Superior temporal gyrus (tissue), 1 donor: ENCODE measurements around the gene ATP11A.

Source experiments
- DNase-seq: peaks from one replicate; pipeline ENCODE4 v3.0.0-alpha.2; 2016; ENCODE audit errors: extremely low spot score

The ATP11A gene

DNA sequence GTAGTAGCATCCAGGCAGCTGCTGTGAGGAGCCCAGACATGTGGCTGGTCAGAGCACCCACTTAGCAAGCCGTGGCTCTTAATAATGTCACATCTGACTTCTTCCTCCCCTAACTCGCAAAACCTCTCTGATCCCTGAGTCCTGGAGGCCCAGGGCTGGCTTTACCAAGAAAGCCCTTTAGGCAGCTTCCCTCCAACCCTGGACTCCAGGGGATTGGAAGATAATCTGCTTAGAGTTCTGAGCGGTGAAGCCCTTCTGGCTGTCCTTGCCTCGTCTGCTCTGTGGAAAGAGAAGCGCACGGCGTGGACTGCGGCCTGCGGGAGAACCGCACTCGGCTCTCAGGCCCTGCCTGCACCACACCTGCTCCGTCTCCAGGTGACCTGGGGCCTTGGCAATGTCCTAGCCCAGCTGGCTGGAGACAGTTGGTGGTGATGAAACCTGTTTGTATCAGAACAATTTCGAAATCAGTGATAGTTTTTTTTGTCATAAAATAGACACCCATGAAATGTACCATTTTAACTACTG, 214.7 kb downstream of the ATP11A start:
- DNase-seq = no peak

DNA sequence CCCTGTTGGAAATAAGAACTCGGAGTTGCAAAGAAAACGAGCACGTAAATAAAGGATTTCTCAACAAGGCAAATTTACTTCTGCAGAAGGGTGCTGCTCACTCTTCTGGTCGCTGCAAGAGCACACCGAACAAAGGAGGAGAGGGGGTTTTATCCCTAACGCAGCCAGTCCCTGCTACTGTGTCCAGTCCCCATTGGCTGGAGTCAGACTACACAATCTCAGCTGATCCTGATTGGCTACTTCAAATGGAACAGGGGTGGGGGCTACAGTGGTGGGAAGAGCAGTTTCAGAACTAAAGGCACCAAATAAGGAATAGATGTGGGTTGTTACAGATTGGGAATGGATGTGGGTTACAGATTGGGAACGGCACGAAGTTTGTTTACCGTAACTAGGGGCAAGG, 215.2 kb downstream of the ATP11A start:
- no peak for DNase-seq

DNA sequence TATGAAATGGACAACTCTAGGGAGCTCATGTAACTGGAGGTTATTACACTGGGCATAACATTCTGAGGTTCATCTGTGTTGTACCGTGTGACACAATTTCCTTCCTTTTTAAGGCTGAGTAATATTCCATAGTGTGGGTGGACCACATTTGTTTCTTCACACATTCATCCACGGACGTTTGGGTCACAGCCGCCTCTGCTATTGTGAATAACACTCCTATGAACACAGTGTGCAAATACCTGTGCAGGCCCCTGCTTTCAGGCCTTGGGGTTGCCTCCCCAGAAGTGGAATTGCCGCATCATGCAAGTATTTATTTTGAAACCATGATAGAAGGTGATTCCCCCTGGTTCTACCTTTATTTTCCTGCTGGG, 215.8 kb downstream of the ATP11A start:
- DNase-seq = no peak

DNA sequence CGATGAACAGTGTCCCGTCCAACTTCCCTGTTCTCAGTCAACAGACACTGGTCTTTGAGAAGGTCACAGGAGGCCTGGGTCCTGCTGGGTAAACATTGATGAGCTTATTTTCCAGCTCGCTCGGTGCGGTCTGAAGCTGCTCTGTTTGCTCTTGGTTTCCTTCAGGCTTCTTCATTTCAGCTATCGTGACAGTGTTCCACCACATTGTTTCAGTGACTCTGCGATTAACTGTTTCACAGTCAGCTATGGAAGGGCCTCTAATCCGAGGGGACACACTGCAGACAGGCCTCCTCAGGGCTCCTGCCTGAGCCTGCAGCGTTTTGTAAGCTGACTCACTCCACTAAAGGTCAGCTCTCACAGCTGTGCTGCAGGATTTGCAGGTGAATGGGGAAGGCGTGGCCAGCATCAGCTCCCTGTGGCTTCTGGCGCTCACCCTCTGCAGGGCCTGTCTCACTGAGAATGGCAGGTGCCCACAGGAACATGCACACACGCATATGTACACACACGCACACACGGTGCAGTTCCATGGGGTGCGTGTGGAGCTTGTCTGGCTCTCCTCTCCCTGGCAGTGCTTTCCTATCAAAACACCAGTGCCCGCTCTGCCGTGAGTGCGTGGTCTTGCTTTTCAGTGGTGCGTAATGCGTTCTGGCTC, 216.3 kb downstream of the ATP11A start:
- no peak for DNase-seq

DNA sequence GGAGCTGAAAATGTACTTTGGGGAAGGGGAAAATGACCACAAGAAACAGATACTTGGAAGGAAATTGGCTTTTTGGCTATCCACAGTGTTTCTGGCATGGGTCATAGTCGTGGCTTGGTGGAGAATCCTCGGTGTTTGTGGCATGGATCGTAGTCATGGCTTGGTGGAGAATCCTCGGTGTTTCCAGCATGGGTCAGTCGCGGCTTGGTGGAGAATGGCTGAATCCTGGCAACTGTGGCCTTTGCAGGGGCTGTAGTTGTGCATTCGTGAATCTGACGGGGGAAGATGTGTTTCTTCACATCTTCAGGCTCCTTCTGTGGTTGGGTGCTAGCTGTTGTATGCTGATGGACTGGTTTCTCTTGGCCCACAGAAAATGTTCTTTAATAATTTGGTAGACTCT, 217.4 kb downstream of the ATP11A start:
- no peak for DNase-seq

DNA sequence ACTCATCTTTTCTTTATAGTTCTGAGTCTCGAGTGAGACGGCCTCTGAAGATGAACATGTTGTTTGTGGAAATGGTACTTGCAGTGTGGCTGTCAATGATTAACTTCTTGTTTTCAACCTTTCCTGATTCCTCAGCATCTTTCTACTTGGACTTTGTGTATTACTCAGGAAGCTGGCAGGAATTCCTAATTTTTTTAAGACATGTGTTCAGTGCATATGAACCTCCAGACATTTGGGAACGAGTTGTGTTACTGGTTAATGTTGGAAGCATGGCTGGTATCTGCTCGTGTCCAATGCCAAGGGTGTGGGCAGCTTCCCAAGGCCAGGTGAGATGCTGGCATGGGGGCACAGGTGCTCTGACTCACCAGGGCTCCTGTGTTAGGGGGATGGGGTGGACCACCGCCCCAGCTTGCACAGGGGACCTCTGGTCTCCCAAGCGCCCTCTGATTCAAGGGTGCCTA, 218.1 kb downstream of the ATP11A start:
- no peak for DNase-seq

DNA sequence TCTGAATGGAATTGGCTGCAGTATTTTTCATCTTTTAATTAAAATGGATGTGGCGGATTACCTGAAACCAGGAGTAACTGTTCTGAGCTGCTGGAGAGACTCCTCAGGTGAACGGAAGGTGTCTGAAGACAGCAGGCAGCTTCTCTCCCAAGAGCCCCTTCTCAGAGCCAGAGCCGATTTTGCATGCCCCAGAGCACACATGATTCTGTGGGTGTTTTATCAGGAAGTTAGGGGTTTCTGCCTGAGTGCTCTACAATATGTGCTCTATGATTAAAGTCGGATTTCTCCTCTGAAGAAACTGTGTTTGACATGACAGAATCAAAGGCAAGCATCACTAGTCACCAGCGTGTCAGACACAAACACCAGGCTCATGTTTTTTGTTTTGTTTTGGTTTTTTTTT, 218.5 kb downstream of the ATP11A start:
- DNase-seq = no peak

DNA sequence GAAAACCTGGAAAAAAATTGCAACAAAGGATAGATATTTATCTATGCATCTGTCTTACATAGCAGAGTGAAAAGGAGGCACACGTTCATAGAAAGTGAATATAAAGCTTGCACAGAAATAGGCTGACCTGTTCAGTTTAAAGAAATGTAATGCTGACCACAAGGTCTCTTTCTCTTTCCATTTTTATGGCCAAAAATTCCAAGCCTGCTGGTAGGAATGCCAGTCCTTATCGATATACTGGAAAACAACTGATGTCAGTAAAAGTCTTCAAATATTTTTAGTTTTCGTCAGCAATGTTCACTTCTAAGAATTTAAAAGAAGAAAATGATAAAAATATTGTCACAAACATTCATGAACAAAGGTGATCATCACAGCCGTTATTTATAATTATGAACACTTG, 220.2 kb downstream of the ATP11A start:
- DNase-seq = no peak

DNA sequence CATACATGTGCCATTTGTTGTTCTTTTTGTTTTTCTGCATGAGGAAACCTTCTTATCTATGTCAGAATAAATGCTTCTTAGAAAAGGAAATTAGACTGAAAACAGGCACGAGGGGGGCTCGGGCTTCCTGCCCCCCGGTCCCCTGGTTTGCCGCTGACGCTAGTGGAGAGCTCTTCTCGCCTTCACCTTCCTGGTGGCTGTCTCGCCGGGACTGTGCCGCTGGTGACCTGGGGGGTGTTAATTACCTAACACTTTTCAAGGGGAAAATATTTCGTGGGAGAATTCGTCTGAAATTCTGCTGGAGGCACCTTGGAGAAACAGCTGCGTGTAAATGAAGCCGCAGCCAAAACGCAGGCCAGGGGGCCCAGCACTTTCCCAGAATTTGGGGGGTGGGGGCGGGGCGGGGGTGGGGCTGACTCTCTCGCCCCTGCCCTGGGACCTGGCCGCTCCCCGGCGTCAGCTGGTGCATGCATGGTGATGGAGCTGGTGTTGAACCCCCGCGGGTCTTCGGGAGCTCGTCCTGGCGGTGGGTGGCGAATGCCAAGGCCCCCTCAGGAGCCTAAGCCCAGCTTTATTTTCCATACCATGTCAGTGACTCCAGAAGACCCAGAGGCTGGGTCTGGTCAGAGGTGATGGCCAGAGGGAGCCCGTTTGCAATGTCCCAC, 220.9 kb downstream of the ATP11A start:
- no peak for DNase-seq

DNA sequence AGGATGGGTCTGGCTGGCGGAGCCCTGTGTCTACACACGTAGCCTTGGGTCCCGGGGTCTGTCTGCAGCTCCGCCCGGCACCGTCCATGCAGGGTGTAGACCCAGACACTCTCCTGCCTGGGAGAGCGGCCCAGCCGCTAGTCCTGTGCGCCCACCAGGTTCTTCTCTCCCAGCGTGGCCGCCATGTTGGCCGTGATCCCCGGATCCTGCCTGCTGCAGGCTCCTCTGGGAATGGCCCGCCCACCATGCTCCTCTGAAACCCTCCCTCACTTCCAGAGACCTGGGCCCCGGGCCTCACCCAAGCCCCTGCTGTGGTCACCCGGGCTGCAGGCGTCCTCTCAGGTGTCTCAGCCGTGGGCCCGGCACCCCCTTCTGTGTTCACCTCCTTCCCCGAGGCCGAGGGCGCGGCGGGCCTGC, 221.5 kb downstream of the ATP11A start:
- no peak for DNase-seq

DNA sequence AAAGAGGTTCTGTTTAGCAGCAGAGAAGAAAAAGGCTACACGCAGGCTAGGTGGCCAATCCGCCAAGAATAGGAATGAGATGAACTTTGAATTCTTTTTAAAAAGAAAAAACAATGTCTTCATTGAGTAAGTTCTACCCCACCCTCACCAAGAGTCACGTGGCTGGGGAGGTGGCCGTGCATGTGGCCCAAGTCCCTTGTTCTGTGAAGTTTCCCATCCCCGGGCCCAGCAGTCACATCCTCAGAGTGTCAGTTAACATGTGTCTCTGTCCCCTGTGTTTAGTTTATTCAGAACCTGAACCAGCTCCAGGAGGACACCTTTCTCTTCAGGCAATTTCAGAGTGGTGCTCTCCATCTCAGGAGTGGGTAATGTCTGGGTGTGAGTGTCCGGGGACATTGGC, 222.0 kb downstream of the ATP11A start:
- no peak for DNase-seq

DNA sequence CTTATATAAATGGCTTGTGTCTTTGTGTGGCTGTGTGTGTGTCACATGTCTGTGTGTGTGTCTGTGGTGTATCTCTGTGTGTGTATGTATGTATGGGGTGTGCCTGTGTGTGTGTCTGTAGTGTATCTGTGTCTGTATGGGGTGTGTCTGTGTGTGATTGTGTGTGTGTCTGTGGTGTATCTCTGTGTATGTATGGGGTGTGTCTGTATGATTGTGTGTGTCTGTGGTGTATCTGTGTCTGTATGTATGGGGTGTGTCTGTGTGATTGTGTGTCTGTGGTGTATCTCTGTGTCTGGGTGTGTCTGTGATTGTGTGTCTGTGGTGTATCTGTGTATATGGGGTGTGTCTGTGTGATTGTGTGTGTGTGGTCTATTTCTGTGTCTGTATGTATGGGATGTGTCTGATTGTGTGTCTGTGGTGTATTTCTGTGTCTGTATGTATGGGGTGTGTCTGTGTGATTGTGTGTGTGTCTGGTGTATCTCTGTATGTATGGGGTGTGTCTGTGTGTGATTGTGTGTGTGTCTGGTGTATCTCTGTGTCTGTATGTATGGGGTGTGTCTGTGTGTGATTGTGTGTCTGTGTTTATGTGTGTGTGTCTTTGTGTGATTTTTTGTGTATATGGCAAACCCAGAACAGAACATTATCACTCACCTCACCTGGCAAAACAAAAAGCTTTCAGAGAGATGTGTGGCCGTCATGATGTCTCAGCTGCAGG, 223.0 kb downstream of the ATP11A start:
- DNase-seq = no peak

DNA sequence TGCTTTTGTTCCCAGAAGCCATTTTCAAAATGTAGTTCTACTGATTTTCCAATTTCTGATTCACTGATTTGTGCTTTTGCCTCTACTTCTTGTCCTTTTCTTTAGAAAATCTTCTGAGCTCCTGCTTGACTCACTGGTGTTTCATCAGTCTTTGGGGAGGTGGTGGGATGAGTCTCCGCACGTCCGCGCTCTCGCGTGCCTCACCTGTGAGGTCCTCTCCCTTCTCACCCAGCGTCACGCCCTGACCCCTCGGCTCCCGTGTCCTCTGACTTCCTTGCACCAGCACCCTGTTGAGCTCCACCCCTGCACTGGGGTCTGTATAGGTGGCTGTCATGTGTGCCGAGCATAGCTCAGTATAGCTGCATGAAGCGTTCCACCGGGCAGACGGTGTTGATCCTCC, 226.5 kb downstream of the ATP11A start:
- no peak for DNase-seq

DNA sequence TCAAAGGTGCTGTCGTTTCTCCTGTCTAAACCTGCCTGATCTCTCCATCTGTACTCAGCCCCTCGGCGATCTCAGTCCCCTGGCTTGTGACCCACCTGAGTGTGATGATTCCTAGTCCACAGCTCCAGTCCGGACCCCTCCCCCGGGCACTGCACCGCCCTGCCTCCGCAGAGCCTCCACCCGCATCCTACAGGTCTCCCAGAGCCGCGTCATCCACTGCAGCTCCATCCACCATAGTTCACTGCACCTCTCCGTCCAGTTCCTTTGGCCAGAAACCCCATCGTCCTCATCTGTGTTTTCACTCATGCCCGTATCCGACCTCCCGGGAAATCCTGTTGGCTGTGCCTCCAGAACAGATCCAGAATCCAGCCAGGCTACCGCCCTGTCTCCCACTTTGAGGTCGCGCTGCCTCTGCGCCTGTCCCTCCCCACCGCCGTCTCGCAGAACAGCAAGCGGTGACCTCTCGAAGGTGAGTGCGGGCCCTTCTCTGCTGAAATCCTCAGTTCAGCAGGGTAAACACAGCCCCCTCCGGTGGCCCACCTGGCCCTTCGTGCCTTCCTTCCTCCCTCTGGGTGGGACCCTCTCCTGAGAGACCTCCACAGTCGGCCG, 227.3 kb downstream of the ATP11A start:
- DNase-seq = no peak

DNA sequence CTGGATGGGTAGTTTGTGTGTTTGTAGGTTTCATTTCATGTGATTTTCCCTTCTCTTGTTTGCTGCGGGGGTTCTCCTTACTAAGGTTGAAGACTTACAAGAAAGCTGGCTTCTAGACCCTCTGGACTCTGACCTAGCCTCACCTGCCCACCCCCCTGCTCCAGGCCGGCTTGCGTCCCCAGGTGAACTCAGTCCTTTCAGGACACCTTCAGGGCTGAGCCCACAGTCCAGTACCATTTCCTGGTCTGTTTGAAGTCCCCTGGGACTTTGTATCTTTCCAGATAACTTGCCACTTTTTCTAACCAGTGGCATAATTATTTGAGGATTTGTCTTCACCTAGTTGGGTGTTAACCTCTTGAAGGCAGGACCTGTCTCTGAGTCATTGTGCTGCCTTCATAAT, 227.9 kb downstream of the ATP11A start:
- no peak for DNase-seq

DNA sequence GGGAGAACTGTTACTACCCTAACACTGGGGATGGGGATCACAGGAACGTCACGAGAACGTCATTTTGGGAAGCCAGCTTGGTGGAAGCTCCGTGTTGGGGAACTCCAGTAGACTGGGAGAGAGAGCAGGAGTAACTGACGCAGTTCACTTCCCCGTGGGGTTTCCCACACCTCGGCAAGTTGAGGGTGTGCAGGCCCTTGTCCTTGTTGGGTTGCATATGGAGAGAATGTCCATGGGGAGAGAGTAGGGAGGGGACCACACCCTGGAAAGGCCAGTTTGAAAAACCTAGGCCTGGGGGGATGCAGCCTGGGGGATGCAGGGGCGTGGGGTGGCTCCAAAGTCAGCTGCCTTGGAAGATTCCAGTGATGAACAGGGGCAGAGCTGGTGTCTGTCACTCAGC, 228.4 kb downstream of the ATP11A start:
- no peak for DNase-seq

DNA sequence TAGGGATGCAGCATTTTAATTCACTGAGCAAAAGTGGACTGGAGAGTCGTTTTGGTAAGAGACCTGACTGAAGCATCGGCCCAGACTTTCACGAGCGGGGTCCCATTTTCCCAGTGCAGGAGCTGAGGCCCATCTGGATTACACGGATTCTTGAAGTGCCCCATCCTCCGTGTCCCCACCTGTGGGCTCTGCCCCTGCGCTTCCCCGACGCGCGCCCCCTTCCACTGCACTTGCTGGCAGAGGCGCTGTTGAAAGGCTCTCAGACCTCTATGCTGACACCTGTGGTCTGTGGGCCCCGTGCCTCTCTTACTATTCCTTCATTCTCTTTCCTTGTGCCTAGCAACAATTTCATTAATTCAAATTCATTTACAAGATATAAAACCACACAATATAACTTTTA, 228.9 kb downstream of the ATP11A start:
- DNase-seq = no peak

DNA sequence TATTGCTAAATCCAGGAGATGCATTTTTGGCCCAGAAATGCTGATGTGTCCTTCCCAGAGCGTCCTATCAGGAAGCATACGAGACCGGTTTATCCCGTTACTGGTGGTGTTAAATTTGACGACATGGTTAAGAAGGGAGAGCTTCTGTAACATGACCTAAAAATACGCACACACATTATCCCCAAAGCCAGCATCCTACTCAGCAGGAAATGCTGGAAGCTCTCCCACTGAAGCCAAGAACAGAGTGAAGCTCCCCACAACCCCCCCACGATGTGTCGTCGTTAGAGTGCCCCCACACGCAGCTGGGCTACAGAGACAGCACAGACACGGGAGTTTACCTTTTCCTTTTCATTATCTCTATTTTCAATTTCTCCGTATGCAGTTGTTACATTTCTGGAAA, 234.1 kb downstream of the ATP11A start:
- no peak for DNase-seq

DNA sequence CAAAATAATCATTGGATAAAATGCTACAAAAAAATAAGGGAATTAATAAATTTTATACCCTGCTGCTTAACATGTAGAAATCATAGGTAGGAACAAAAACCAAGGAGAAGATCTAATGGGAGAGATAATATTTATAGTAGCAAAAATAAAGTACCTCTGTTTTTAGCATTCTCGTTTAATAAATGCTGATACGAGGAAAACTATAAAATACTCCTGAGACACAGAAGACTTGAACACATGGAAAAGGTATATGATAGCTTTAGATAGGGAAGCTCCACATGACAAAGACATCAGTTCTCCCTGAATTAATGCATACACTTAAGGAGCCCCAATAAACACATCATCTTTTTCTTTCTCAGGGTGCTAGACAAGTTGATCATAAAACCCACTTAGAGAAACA, 234.5 kb downstream of the ATP11A start:
- DNase-seq = no peak

DNA sequence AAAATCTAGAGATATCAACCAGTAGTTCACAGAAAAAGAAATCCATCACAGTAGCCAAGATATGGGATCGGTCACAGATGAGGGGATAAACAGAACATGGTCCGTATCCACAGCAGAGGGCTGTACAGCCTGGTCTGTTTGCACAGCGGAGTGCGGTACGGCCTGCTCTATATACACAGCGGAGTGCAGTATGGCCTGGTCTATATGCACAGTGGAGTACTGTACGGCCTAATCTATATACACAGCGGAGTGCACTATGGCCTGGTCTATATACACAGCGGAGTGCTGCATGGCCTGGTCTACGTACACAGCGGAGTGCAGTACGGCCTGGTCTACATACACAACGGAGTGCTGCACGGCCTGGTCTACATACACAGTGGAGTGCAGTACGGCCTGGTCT, 236.2 kb downstream of the ATP11A start:
- no peak for DNase-seq

DNA sequence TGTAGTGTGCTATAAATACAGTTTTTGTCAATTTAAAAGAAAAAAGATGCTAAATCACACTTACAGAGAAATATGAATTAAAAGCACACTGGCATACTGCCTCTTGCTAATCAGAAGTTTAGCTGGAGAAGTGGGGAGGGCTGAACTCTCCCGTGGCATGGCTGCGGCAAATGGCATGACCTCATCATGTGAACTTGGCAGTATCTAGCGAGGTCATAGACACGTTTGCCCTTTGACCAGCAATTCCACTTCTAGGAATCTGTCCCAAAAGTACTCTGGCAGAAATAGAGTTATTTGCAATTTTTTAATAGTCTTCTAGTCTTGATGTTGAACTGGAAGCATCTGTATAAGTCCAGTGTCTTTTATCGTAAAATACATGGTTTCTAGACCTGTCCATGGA, 237.2 kb downstream of the ATP11A start:
- DNase-seq = no peak
